ENCODE data around the gene CDH4.

CDH4 gene

GRCh38 chr20:61818746-61819573 is 566.9 kb downstream of the CDH4 start:
- no peak for DNase-seq

DNA sequence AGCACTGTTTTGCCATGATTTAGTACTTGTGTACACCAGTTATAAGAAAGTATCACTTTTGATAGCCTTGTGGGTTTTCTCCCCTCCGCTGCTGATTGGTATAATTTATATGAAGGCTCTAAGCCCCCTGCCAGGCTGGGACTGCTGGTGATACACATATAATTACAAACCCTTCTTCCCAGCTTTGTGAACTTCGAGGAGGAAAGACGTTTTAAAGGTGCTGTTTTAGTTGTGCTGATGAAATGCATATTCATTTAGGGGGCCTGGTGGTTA is 567.4 kb downstream of the CDH4 start:
- no peak for DNase-seq

DNA sequence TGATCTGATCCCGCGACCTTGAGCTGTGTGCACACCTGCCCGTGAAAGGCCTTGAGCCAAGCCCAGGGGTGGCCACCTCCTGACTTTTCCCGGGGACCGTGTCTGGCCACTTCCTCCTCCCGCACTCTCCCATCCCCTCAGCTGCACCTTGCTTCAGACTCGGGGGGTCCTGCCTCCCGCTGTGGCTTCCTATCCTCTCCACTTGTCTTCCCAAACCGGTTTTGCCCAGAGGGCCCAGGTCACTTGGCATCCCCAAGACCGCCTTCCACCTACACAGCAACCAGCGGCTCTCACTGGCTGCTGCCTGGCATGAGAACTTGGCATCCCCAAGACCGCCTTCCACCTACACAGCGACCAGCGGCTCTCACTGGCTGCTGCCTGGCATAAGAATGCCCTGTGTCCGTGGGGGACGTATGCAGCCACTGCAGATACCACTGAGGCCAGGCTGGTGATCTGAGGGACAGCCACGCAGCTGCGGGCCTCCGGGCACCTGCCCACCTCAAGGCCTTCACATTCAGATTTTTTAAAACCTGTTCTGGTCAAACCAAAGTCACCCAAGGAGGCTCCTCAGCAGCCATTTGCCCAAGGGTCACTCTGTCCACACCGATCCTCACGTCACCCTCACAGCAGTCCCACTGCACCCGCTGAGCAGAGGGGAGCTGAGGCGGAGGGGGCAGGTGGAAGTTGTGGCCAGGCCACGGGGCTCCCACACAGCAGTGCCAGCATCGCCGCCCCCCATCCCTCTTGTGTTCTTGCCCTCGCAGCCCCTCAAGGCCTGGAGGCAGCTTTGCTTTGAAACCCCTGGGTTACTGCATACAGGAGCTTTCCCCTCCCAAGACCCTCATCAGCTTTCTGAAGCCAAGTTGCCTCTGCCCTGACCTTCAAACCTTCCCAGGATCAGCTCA is 568.1 kb downstream of the CDH4 start:
- no peak for DNase-seq

DNA sequence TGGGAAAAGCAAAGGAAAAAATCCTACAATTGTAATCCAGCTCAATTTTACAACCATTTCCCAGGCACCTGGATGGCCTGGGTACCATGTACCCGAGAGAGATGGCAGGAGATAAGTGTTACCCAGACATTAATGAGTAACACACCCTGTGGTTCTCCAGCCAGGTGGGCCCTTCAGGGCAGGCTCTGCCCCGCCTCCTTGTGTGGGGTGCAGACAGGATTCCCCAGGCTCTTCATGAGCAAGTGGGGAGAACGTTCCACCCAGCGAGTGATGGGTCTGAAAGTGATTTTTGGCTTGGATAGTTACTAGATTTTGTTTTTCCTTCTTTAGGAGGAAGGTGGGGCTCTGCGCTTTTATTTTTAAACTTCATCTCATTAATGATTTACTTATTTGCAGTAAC is 569.7 kb downstream of the CDH4 start:
- no peak for DNase-seq

GRCh38 chr20:61822396-61822795 is 570.3 kb downstream of the CDH4 start:
- no peak for DNase-seq

GRCh38 chr20:61823242-61823641 is 571.2 kb downstream of the CDH4 start:
- DNase-seq: no peak

DNA sequence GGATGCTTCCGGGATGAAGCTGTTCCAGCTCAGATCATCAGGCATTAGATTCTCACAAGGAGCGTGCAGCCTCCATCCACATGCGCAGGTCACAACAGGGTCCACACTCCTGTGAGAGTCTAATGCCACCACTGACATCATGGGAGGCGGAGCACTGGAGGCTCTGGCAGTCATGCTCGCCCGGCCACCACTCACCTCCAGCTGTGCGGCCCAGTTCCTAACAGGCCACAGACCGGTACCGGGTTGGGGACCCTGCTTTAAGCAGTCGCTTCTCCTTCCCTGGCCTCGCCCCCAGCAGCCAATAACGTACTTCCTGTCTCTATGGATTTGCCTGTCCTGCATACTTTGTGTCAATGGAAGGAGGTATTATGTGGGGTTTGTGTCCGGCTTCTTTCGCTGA is 576.8 kb downstream of the CDH4 start:
- no peak for DNase-seq

- DNase-seq: no peak
These were observed 577.5 kb downstream of the CDH4 start for GRCh38 chr20:61829526-61829925.

GRCh38 chr20:61830241-61830930 is 578.3 kb downstream of the CDH4 start:
- no peak for DNase-seq

DNA sequence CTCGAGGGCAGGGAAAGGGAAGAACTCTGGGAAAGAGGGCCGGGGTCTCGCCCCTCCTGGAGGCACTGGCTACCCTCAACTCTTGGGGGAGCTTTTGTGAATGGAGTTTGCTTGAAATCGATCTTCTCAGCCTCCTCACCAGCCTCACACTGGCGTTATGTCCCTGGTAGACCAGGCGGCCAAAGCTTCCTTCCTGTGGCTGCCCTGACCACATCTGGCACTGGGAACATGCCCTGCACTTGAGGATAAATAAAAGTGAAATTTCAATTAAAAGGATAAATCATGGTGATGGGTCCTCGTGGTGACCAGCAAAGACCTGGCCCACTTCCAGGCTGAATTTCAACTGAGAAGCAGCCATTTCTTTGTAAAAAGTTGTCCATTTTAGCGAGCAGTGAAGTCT is 578.9 kb downstream of the CDH4 start:
- no peak for DNase-seq

DNA sequence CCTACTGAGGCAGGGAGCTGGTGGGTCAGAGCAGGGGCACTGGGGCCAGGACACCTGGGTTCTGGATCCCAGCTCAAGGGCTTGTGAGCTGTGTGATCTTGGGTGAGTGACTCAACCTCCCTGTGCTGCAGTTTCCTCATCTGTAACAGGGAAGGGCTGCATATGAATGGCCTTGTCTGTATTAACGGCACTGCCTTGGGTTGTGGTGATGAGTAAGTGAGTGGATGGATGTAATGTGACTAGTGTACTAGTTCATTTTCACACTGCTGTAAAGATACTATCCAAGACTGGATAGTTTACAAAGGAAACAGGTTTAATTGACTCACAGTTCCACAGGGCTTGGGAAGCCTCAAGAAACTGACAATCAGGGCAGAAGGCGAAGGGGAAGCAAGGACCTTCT is 580.1 kb downstream of the CDH4 start:
- DNase-seq: no peak

- DNase-seq: no peak
These were observed 581.9 kb downstream of the CDH4 start for GRCh38 chr20:61833807-61834610.

DNA sequence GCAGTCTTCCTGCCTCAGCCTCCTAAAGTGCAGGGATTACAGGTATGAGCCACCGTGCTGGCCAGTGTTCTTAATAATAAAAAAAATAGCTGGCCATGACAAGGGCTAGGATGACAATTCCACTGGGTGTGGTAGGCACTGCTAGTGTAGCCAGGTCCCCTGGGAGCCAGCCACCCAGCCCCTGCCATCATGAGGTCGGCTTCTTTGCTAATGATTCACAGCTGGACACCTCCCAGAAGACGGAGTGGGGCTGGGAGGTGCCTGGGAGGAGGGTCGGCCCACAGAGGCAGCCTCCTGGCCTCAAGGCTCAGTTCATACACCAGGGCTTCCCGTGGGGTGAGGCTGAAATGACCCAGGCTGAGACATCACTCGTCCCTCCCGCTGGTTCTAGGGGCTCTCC is 583.2 kb downstream of the CDH4 start:
- no peak for DNase-seq

DNA sequence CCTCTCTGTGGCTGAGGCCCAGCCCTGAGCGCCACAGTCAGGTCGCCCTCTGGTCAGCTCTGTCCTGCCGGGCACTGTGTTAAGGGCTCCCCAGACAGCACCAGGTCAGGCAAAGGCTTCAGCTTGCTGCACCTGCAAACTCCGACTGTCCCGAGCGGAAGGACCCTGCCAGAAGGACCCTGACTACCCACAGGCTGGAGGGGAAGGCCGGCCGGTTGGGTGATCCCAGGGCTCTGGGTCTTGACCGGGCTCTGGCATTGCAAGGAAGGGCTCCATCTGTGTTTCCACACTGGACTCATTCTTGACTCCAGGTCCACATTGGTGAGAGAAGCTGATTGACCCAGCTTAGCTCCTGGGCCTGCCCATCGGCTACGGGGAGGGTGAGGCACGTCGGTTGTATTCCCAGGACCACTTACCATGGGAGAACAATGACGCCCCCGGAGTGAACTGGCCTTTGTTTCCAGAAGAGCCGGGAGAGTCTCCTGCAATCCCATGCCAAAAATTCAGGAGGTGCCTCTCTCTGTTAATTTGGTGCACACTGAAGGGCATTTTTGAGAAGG is 583.8 kb downstream of the CDH4 start:
- no peak for DNase-seq

- DNase-seq: no peak
These were observed 585.1 kb downstream of the CDH4 start for GRCh38 chr20:61837200-61837599.

- DNase-seq: no peak
These were observed 587.3 kb downstream of the CDH4 start for GRCh38 chr20:61839223-61839911.

- DNase-seq: no peak
These were observed 588.1 kb downstream of the CDH4 start for GRCh38 chr20:61839912-61840778.

GRCh38 chr20:61840779-61841455 is 588.9 kb downstream of the CDH4 start:
- DNase-seq: no peak

DNA sequence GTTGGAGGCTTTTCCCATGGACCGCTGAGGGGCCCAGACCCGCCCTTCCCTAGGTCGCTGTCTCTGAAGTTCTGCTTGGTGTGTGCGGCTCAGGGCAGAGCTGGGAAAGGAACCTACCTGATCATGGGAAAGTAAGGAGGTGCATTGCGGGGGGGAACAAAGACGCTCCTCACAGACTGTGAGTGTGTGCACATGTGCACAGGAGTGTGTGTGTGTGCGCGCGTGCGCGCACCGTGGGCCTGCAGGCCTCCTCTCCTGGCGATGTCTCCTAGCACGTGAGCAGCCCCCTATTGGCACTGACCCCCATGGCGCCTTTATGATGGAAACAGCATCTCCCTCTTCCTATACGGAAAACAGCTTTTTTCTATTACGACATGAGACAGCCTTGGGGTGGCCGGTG is 589.5 kb downstream of the CDH4 start:
- DNase-seq: no peak

DNA sequence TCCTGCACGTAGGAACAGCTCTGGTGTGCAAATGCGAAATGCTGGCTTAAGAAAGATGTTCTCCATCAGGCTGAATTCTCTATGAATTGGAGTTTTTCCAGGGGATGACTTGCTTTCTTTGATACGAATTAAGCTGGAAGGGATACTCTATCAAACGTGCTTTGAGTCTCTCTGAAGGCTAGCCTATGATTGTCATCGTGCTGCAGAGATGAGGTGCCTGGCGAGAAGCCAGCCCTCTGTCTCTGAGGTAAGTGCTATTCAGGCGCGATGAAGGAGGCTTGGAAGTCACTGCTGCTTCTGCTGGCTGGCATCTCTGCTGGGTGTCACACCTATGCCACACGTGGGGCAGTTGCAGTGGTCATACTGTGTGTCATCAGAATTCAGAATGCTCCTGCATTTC is 589.9 kb downstream of the CDH4 start:
- no peak for DNase-seq
